ACHN (cell line): ENCODE data around the gene XDH.

Experiments used
- DNase-seq: peaks from one replicate; pipeline ENCODE4 v3.0.0-alpha.2; 2015
- in situ Hi-C: cut with HindIII; loops from 2 replicates; pipeline ENCODE4 v1.10.0; 2017; ENCODE audit warnings: low sequenced_read_pairs, low pct_ligation_motif_present, low pct_unique_long_range_greater_than_20kb

Gene XDH

GRCh38 chr2:31341351-31341750, 73.2 kb downstream of the XDH start:
- DNase-seq, result no peak
- in situ Hi-C loops, result loop anchor here (25.0 kb wide), 1 partner anchor 179 kb away; no protein-coding TSS in a partner anchor

- DNase-seq, result no peak
- in situ Hi-C loops, result loop anchor here (25.0 kb wide), 1 partner anchor 177 kb away; no protein-coding TSS in a partner anchor
Observed at GRCh38 chr2:31339696-31340095, 74.8 kb downstream of the XDH start.

DNA sequence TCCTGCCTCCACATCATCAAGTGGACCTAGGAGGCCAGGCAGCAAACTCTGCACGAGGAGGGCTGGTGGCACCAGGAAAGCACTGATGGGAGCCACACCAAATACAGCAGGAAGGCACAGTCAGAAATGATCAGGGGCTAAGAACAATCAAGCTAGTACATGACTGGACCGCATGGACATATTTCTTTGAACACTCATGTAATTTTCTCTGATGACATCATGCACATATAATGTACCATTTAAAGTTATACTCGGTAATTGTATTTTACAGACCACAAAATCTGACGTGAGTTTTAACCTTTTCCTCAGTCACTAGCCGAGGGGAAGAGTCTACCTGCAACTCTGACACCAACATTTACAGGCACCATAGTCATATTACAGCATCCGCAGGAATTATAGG, 76.7 kb downstream of the XDH start:
- in situ Hi-C loops, result loop anchor here (25.0 kb wide), 1 partner anchor 176 kb away; no protein-coding TSS in a partner anchor

GRCh38 chr2:31337197-31337596, 77.3 kb downstream of the XDH start:
- DNase-seq, result no peak
- in situ Hi-C loops, result loop anchor here (25.0 kb wide), 1 partner anchor 175 kb away; no protein-coding TSS in a partner anchor

More for the DNA sequence above, 76.7 kb downstream of the XDH start:
- DNase-seq, result no peak

GRCh38 chr2:31335921-31336585, 78.5 kb downstream of the XDH start:
- peak; percentile 68 for DNase-seq
- in situ Hi-C loops, result loop anchor here (25.0 kb wide), 1 partner anchor 174 kb away; no protein-coding TSS in a partner anchor

DNA sequence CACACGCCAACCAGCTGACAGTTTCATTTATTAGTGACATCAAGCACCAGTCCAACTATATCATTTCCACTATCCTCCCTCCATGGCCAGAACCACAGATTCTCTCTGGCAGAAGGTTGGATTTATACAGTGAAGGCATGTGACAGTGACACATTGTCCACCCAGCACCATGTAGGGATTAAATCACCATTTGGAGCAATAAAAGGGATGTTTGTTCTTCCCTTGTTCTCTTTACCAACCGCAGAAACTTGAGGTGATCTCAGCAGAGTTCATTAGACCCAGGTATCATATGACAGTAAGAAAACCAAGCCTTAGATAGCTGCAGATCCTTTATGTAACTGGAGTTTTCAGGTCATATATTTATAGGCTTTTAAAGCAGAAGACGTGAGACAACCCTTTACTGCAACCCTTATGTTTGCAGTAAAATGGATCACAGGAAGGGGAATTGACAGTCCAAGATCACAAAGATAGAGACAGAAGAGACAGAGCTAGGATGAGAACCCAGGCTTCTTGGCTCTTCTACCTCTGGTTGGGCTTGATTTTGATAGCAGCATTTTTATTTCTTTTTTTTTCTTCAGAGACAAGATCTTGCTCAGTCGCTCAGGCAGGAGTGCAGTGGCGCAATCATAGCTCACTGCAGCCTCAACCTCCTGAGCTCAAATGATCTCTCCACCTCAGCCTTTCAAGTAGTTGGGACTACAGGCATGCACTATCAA, 80.1 kb downstream of the XDH start:
- in situ Hi-C loops, result loop anchor here (25.0 kb wide), 1 partner anchor 172 kb away; no protein-coding TSS in a partner anchor
- no peak for DNase-seq

DNA sequence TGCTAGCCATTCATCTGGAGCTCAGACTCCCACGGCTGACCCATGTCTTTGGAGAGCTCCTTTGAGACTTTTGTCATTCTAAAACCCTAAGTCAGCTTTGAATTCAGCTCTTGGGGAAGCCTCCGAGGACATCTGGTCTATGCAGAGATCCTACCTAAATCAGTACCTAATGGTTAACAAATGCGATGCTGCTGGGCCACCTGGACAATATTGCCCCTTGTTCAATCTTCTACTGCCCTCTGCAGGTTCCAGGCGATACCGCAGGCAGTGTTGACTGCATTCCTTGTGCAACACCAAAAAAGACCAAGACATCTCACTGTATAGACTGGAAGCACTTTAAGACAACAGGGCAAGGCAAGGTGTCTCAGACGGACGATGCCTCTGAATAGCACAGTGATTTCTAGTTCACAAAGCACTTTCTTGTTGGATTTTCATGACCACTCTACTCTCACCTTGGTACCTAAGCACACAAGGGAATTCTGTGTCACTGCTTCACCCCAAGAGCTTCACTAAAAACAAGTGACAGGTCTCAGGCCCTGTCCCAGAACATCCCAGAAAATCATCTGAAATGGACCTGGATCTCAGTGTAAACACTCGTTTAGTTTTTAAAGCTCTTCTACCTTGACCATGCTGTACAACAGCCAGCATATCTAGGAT, 80.9 kb downstream of the XDH start:
- in situ Hi-C loops, result loop anchor here (25.0 kb wide), 1 partner anchor 171 kb away; no protein-coding TSS in a partner anchor
- DNase-seq, result peak; percentile 80

DNA sequence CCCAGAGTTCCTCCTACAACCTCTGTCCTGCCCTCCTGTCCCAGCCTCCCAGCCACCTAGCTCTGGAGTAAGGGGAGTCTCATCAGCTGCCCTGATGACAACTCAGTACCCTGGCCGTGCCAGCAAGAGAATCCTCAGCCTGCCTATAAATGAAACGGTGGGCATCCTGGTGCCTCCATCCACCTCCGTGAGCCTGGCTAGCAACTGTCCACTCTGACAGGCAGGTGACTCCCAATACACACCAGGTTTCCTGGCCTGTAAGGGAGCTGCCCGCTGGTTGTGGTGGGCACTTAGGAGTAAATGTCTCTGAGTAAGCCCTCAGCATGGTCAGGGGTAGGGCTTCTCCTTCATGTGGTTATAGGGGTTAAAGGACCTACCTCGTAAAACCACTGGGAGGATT, 81.5 kb downstream of the XDH start:
- in situ Hi-C loops, result loop anchor here (25.0 kb wide), 1 partner anchor 171 kb away; no protein-coding TSS in a partner anchor
- no peak for DNase-seq

DNA sequence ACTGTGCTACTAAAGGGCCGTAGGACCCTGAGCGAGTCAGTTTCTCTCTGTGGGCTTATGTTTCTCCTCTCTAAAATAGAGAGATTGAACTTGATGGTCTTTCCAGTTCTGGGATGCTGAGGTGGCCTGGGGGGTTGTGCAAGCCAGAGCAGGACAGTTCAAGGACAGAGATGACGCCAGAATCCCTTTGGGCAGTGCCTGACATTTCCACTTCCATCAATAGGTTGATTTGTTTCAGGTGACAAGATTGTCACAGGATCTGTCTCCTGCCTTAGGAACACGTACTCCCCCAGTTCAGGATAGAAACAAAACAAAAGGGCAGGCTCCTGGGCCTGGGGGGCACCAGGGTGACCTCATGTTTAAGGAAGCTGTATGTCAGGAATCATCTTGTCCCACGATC, 82.0 kb downstream of the XDH start:
- in situ Hi-C loops, result loop anchor here (25.0 kb wide), 1 partner anchor 170 kb away; no protein-coding TSS in a partner anchor
- DNase-seq, result no peak

- in situ Hi-C loops, result loop anchor here (25.0 kb wide), 1 partner anchor 169 kb away; no protein-coding TSS in a partner anchor
- DNase-seq, result no peak
Observed at GRCh38 chr2:31331156-31331555, 83.4 kb downstream of the XDH start.

DNA sequence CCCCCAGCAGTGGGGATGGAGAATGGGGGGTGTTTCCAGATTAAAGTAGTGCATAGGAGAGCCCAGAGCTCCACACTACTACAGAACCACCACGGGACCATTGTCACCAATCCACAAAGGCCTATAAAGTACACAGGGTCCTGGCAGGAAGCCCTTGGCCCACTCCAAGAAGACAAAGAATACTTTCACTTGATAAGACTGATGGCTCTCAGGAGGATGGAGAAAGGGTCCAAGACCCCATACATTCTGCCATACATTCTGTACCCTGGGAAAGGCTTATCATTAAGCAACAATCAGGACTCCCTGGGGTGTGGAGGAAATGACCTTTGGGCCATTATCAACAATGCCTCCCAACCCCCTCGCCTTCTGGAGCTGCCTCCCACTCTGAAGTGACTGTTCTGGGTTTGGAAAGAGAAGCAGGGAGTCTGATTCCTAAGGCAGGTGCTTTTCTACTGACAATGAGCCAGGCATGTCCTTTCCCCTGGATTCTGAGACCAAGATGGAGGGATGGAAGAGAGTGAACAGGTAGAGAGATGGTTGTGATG, 85.4 kb downstream of the XDH start:
- in situ Hi-C loops, result loop anchor here (25.0 kb wide), 1 partner anchor 167 kb away; no protein-coding TSS in a partner anchor
- no peak for DNase-seq

GRCh38 chr2:31328026-31328425, 86.5 kb downstream of the XDH start:
- no peak for DNase-seq
- in situ Hi-C loops, result loop anchor here (25.0 kb wide), 1 partner anchor 166 kb away; no protein-coding TSS in a partner anchor

- in situ Hi-C loops, result loop anchor here (25.0 kb wide), 1 partner anchor 165 kb away; no protein-coding TSS in a partner anchor
- DNase-seq, result no peak
Observed at GRCh38 chr2:31327505-31327904, 87.0 kb downstream of the XDH start.

DNA sequence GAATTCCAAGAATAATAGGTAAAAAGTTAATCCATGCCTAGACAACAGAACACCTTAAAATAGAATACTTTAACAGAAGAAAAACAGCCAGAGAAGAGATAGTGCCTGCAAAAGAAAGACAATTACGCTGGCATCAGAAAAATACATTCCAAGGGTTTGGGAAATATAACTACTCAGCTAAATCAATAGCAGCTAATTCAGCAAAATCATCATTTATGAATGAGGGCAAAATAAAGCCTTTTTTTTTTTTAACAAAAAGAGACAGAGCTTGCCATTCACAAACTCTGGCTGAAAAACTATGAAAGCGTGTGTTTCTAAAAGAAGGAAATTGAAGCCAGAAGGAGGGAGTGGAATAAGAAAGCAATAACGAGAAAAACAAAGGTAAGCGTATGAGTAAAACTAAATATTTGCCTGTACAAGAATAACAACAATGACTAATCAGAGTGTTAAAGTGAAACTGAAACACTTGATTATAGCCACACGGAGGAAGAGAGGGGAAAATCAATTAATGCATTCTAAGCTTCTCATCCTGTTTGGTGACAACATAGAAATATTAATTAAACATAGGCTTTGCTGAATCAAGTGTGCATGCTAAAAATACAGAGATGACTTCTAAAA, 90.4 kb downstream of the XDH start:
- in situ Hi-C loops, result no loop called here
- peak; percentile 29 for DNase-seq

GRCh38 chr2:31322371-31322770, 92.2 kb downstream of the XDH start:
- in situ Hi-C loops, result no loop called here
- no peak for DNase-seq

DNA sequence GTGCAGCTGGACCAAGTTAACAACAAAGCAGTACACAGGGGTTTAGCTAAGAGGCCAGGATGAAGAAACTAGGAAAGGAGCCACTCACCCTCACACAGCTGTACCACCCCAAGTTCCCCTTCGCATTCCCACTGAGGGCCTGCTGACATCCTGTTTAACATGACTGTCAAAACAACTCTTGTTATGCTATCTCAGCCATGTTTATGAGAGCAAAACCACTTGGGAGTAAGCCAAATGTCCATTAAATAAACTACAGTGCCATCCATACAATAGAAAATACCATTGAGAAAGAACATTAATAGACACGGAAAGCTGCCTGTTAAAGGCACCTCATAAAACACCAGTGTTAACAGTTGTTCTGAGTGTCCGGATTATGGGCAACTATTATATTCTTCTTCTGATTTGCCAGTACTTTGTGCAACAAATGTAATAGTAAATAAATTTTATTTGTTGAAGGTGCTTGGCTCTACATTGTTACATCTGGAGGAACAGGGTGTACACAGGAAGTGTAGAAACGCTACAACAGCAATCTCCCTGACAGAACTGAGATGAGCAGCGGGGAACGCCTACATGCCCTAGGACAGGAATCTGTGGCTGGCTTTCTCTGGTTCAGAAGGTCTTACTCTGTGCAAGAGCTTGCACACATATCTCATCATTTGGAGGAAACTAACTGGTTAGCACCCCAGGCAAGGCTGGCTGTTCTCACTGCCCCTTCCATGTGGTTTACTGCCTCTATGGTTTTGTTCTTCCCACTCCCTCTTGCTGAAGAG, 95.0 kb downstream of the XDH start:
- in situ Hi-C loops, result no loop called here
- no peak for DNase-seq
